ENCODE data around the gene ALG6. TPM values are rescaled to one million over a fixed set of nuclear protein-coding genes. Genes with fewer than 3 reads are reported as not detected.
"Not testable (repeated sequence)": the region's sequence is repeated elsewhere in the genome, so short reads cannot be mapped to it uniquely, and the experiment has no call there.

ALG6 gene
- total RNA-seq, 2 donors from 2014 or later = 18.1 to 20.4 TPM

DNA sequence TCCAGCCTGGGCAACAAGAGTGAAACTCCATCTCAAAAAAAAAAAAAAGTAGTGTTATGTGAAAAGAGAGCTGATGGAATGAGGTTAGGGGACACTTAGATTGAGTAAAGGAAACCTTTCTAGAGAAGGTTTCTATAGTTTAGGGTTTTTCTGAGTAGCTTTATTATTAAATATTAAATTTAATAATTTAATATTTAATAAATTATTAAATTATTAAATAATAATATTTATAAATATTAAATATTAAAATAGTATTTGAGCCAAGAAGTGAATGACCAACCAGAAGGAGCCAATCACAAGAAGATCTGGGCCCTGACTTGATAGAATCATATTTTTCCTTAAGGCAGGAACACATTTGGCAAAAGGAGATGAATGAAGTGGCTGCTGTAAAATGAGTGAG is 50.7 kb downstream of the ALG6 start:
- no peak for ATAC-seq (replicated peaks)
- no peak overlapping the region for H3K27ac Mint-ChIP-seq
- no peak overlapping the region for H3K4me3 Mint-ChIP-seq
- H3K27me3 Mint-ChIP-seq = no peaks in the 10 kb centered on the region
- peaks cover 82% of the 10 kb centered on the region for H3K36me3 Mint-ChIP-seq (ENCODE audit: low read depth)
- H3K9me3 Mint-ChIP-seq = no peaks in the 10 kb centered on the region
- peaks cover 5% of the 10 kb centered on the region for H3K4me1 Mint-ChIP-seq

DNA sequence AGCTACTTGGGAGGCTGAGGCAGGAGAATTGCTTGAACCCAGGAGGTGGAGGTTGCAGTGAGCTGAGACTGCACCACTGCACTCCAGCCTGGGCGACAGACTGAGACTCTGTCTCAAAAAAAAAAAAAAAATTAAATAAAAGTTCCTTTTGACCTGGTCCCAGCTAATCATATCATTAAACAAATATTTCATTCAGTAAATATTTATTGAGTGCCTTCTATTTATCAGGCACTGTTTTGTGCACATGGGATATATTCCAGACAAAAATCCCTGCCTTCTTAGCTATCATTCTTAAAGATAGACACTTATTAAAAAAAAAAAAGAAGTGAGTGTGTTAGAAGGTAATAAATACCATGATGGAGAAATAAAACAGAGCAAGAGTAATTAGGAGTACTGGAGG is 53.3 kb downstream of the ALG6 start:
- ATAC-seq (replicated peaks); H3K27me3 Mint-ChIP-seq; H3K27ac Mint-ChIP-seq; H3K9me3 Mint-ChIP-seq; H3K4me3 Mint-ChIP-seq; H3K4me1 Mint-ChIP-seq: not testable (repeated sequence)
- peaks cover 57% of the 10 kb centered on the region for H3K36me3 Mint-ChIP-seq (ENCODE audit: low read depth)

GRCh38 chr1:63423649-63424048 is 56.2 kb downstream of the ALG6 start:
- Mint-ChIP-seq H3K4me1 (no peaks in the 10 kb centered on the region), H3K27me3 (no peaks in the 10 kb centered on the region), H3K9me3 (no peaks in the 10 kb centered on the region), H3K36me3 (ENCODE audit: low read depth) (peaks cover 41% of the 10 kb centered on the region), H3K27ac (no peak overlapping the region), H3K4me3 (no peak overlapping the region)
- no peak for ATAC-seq (replicated peaks)

- Mint-ChIP-seq H3K27me3 (no peaks in the 10 kb centered on the region), H3K27ac (no peak overlapping the region), H3K36me3 (ENCODE audit: low read depth) (peaks cover 42% of the 10 kb centered on the region), H3K9me3 (peaks cover 6% of the 10 kb centered on the region), H3K4me3 (no peak overlapping the region), H3K4me1 (no peaks in the 10 kb centered on the region)
- no peak for ATAC-seq (replicated peaks)
Observed at GRCh38 chr1:63428815-63429214, 61.4 kb downstream of the ALG6 start.

GRCh38 chr1:63429281-63429680 is 61.9 kb downstream of the ALG6 start:
- peaks cover 6% of the 10 kb centered on the region for H3K9me3 Mint-ChIP-seq
- H3K36me3 Mint-ChIP-seq (ENCODE audit: low read depth) = peaks cover 42% of the 10 kb centered on the region
- no peak overlapping the region for H3K27ac Mint-ChIP-seq
- H3K27me3 Mint-ChIP-seq = no peaks in the 10 kb centered on the region
- H3K4me1 Mint-ChIP-seq = no peaks in the 10 kb centered on the region
- no peak overlapping the region for H3K4me3 Mint-ChIP-seq
- no peak for ATAC-seq (replicated peaks)

DNA sequence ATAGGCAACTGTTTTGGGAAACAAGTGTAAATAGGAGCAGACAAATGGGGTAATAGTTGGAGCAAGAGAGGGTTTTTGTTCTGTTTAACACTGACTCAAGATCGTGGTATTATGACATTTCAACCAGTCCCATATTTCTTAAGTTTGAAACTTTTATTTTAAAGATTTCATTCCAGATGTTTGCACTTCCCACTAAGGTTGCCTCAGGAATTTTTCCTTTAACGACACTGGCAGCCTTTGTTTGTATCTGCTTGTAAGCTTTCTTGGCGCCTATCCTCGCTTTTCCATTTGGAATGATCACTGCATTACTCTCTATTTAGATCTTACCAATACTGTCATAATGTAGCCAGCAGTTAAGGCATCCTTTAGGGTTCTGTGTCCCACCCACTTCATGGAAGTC is 67.7 kb downstream of the ALG6 start:
- no peaks in the 10 kb centered on the region for H3K9me3 Mint-ChIP-seq
- no peak overlapping the region for H3K27ac Mint-ChIP-seq
- H3K4me1 Mint-ChIP-seq = no peaks in the 10 kb centered on the region
- H3K4me3 Mint-ChIP-seq = no peak overlapping the region
- no peak for ATAC-seq (replicated peaks)
- H3K36me3 Mint-ChIP-seq (ENCODE audit: low read depth) = peaks cover 44% of the 10 kb centered on the region
- H3K27me3 Mint-ChIP-seq = no peaks in the 10 kb centered on the region

DNA sequence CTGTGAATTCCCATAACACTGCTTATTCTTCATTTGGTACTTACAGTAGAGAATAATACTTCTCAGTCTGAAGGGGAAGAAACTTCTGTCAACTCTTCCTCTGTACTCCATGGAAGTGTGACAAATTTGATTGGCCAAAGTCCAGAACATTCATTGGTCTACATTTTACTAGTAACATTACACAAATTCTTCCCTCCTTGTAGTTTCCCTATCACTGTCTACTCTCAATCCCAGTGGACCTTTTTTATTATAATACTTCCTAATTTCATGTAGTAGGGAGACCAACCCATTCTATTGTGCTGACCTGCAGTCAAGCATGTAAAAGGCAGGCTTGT is 74.7 kb downstream of the ALG6 start:
- Mint-ChIP-seq H3K4me1 (no peaks in the 10 kb centered on the region), H3K36me3 (ENCODE audit: low read depth) (peaks cover 9% of the 10 kb centered on the region), H3K27ac (no peak overlapping the region), H3K9me3 (no peaks in the 10 kb centered on the region), H3K4me3 (no peak overlapping the region), H3K27me3 (no peaks in the 10 kb centered on the region)
- ATAC-seq (replicated peaks) = no peak

- H3K4me1 Mint-ChIP-seq = no peaks in the 10 kb centered on the region
- no peak for ATAC-seq (replicated peaks)
- H3K27me3 Mint-ChIP-seq = no peaks in the 10 kb centered on the region
- H3K4me3 Mint-ChIP-seq = no peak overlapping the region
- H3K36me3 Mint-ChIP-seq (ENCODE audit: low read depth) = no peaks in the 10 kb centered on the region
- no peak overlapping the region for H3K27ac Mint-ChIP-seq
- H3K9me3 Mint-ChIP-seq = no peaks in the 10 kb centered on the region
Observed at GRCh38 chr1:63448731-63449246, 81.4 kb downstream of the ALG6 start.

DNA sequence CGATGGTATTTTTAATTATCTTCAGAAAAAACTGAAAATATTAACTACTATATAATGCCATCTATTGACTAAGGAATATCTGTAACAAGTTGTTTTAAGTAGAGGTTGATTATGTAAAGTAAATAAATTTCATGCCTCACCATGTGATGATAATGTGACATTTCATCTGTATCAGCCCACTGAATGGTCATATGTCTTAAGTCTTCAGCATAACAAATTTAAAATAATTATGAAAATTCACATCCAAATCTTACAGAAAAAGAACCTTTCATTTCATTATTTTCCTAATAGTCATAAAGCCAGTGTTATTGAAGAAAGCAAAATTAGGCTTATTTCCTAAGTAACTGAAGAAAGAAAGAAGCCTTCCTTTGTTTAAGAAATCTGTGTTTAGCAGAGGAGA is 83.0 kb downstream of the ALG6 start:
- H3K27me3 Mint-ChIP-seq = no peaks in the 10 kb centered on the region
- ATAC-seq (replicated peaks) = no peak
- H3K4me1 Mint-ChIP-seq = no peaks in the 10 kb centered on the region
- no peaks in the 10 kb centered on the region for H3K9me3 Mint-ChIP-seq
- H3K36me3 Mint-ChIP-seq (ENCODE audit: low read depth) = no peaks in the 10 kb centered on the region
- H3K4me3 Mint-ChIP-seq = no peak overlapping the region
- no peak overlapping the region for H3K27ac Mint-ChIP-seq

DNA sequence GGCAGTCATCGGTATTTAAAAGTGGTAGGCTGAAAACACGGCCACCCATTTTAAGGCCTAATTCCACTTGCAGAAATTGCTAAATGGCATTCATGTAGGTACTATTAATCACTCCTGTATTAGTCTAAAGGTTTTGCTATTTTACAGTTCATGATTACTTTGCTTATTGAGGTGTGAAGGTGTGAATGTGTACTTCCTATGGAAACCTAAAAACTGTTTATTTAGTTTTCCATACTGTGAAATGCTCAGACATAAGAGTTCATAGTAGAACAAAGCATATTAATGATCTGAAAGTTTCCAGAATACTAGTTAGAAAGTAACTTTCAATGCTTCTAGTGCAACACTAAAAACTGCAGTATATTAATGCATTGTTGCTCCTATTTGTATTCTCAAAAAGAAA is 85.8 kb downstream of the ALG6 start:
- no peak for ATAC-seq (replicated peaks)
- no peaks in the 10 kb centered on the region for H3K4me1 Mint-ChIP-seq
- H3K27me3 Mint-ChIP-seq = no peaks in the 10 kb centered on the region
- H3K36me3 Mint-ChIP-seq (ENCODE audit: low read depth) = peaks cover 5% of the 10 kb centered on the region
- H3K4me3 Mint-ChIP-seq = no peak overlapping the region
- H3K9me3 Mint-ChIP-seq = no peaks in the 10 kb centered on the region
- H3K27ac Mint-ChIP-seq = no peak overlapping the region

DNA sequence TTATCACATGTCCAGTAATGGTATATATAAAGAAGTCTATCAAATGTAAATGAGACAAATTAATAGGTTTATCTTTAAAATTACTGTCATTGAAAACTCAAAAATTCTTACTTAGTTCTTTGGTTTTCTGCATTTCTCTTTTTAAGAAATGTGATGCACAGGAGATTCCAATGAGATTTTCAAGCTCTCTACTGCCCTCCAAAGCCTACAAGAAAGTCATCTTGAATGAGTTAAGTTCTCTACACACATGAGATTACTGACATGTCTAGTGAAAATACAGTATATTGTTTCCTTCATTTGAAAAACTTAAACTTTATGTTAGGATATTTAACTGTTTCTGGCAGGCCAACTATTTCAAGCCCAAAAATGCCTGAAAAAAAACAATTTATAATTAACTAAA is 86.8 kb downstream of the ALG6 start:
- Mint-ChIP-seq H3K27ac (no peak overlapping the region), H3K4me3 (no peak overlapping the region), H3K9me3 (no peaks in the 10 kb centered on the region), H3K27me3 (no peaks in the 10 kb centered on the region), H3K36me3 (ENCODE audit: low read depth) (peaks cover 7% of the 10 kb centered on the region), H3K4me1 (no peaks in the 10 kb centered on the region)
- ATAC-seq (replicated peaks) = no peak

- Mint-ChIP-seq H3K27me3 (no peaks in the 10 kb centered on the region), H3K4me3 (no peak overlapping the region), H3K36me3 (ENCODE audit: low read depth) (peaks cover 32% of the 10 kb centered on the region), H3K4me1 (no peaks in the 10 kb centered on the region), H3K27ac (no peak overlapping the region), H3K9me3 (peaks cover 6% of the 10 kb centered on the region)
- no peak for ATAC-seq (replicated peaks)
Observed at GRCh38 chr1:63458750-63459149, 91.3 kb downstream of the ALG6 start.

DNA sequence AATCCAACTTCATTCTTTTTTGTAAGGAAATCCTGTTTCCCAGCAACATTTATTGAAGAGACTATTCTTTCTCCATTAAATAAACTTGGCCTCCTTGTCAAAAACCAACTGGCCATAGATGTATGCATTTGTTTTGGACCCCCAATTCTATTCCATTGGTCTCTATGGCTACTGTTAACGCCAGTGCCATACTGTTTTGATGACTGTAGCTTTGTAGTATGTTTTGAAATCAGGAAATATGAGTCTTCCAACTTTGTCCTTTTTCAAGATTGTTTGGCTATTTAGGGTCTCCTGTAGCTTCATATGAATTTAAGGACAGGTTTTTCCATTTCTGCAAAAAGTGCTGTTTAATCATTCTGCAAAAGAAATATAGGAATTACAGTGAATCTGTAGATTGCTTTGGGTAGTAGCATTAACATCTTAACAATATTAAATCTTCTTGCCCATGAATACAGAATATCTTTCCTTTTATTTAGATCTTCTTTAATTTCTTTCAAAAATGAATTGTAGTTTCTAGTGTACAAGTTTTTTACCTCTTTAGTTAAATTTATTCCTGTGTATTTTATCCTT is 94.3 kb downstream of the ALG6 start:
- H3K9me3 Mint-ChIP-seq = peaks cover 6% of the 10 kb centered on the region
- no peaks in the 10 kb centered on the region for H3K4me1 Mint-ChIP-seq
- peaks cover 43% of the 10 kb centered on the region for H3K36me3 Mint-ChIP-seq (ENCODE audit: low read depth)
- no peak overlapping the region for H3K4me3 Mint-ChIP-seq
- H3K27ac Mint-ChIP-seq = no peak overlapping the region
- no peaks in the 10 kb centered on the region for H3K27me3 Mint-ChIP-seq
- no peak for ATAC-seq (replicated peaks)

DNA sequence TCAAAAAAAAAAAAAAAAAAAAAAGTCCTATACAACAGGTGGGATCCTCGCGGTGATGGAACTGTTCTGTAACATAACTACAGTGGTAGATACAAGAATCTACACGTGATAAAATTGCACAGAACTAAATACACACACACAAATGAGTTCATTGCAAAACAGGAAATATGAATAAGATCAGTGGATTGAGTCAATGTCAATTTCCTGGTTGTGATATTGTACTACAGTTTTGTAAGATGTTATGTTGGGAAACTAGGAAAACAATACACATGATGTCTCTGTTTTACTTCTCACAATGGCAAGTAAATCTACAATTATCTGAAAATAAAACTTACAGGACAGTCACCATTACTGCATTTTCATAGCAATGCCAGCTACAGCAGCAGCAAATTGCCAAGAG is 95.8 kb downstream of the ALG6 start:
- peaks cover 37% of the 10 kb centered on the region for H3K36me3 Mint-ChIP-seq (ENCODE audit: low read depth)
- H3K27me3 Mint-ChIP-seq = no peaks in the 10 kb centered on the region
- no peak for ATAC-seq (replicated peaks)
- H3K4me1 Mint-ChIP-seq = no peaks in the 10 kb centered on the region
- H3K4me3 Mint-ChIP-seq = no peak overlapping the region
- H3K27ac Mint-ChIP-seq = no peak overlapping the region
- H3K9me3 Mint-ChIP-seq = peaks cover 6% of the 10 kb centered on the region

DNA sequence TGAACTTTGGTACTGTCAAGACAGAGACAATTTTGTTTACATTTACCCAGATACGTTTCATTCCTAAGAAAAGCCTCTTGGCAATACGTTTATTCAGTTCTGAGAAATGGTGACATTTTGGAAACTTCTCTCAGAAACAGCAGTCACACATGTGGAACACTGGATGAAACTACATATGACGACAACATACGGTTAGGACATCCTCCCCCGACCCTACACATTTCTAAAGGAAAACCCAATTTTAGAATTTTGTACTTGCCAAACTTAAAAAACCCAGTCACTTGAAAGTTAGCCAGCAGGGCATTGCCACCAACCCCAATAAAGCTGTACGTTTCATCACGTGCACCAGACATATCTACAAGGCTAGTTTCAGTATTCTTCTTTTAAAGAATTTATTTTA is 98.8 kb downstream of the ALG6 start:
- H3K9me3 Mint-ChIP-seq = peaks cover 6% of the 10 kb centered on the region
- no peaks in the 10 kb centered on the region for H3K4me1 Mint-ChIP-seq
- no peak overlapping the region for H3K27ac Mint-ChIP-seq

GRCh38 chr1:63466759-63467158 is 99.3 kb downstream of the ALG6 start:
- Mint-ChIP-seq H3K27me3 (no peaks in the 10 kb centered on the region), H3K9me3 (peaks cover 6% of the 10 kb centered on the region), H3K36me3 (ENCODE audit: low read depth) (peaks cover 28% of the 10 kb centered on the region), H3K27ac (no peak overlapping the region), H3K4me3 (no peak overlapping the region), H3K4me1 (no peaks in the 10 kb centered on the region)
- ATAC-seq (replicated peaks) = no peak

More for the DNA sequence above, 98.8 kb downstream of the ALG6 start:
- no peak for ATAC-seq (replicated peaks)
- Mint-ChIP-seq H3K36me3 (ENCODE audit: low read depth) (peaks cover 34% of the 10 kb centered on the region), H3K27me3 (no peaks in the 10 kb centered on the region), H3K4me3 (no peak overlapping the region)
